ENCODE data around the gene ADI1.
"Not testable (repeated sequence)": the region's sequence is repeated elsewhere in the genome, so short reads cannot be mapped to it uniquely, and the experiment has no call there.

ADI1 gene

GRCh38 chr2:3529316-3530025, 10.1 kb upstream of the ADI1 start:
- DNase-seq (ENCODE audit: low read depth in 2 of 2) = no peak

DNA sequence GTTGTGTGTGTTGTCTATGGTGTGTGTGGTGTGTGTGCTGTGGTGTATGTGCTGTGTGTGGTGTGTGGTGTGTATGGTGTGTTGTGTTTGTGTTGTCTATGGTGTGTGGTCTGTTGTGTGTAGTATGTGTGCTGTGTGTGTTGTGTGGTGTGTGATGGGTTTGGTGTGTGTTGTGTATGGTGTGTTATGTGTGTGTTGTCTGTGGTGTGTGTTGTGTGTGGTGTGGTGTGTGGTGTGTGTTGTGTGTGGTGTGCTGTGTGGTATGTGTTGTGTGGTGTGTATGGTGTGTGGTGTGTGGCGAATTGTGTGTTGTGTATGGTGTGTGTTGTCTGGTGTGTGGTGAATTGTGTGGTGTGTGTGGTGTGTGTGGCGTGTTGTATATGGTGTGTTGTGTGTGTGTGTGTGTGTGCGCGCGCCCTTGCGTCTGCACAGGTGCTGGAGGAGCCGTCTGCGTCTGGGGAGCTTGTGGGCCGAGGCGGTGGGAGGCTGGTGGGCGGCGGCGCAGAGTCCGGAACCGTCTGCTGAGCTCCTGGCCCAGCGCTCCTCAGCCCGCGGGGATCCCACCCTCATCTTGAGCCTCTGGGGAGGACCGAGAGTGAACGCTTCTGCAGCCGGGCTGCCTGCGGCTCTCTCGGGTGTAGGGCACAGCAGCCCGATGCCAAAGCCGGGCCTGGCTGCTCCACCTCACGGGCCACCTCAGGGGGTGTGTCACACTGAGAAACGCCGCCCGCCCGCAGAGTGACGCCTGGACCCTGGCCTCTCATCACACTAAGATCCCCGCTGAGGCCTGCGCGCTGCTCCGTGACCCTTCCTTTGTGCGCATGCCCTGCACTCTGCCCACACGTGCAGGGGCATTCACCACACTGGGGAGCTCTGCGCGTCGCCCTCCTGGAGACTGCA, 8.8 kb upstream of the ADI1 start:
- DNase-seq (ENCODE audit: low read depth in 2 of 2) = no peak

- DNase-seq (ENCODE audit: low read depth in 2 of 2) = no peak
Measured at GRCh38 chr2:3526871-3527270, 7.5 kb upstream of the ADI1 start.

DNA sequence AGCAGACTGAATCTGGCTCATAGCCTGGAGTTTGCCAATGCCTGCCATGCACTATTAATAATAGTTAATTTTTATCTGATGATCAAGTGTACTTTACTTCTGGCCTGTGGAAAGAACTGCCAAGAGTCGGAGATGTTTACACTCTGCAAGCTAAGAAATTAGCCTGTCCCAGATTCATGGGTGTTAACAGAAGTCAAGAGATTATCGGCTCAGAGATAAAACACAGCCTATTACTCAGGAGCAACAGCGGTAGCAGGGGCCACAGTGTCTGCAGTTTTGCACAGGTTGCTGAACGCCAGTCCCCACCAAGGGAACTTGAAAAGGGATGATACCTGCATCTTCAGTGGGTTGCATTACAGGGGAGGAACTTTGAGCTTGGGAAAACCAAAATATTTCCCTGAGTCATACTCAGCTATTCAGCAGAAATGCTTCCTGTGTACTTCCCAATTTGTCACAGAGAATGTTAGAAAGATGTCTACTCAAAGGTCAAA, 4.3 kb upstream of the ADI1 start:
- no peak for DNase-seq (ENCODE audit: low read depth in 2 of 2)

DNA sequence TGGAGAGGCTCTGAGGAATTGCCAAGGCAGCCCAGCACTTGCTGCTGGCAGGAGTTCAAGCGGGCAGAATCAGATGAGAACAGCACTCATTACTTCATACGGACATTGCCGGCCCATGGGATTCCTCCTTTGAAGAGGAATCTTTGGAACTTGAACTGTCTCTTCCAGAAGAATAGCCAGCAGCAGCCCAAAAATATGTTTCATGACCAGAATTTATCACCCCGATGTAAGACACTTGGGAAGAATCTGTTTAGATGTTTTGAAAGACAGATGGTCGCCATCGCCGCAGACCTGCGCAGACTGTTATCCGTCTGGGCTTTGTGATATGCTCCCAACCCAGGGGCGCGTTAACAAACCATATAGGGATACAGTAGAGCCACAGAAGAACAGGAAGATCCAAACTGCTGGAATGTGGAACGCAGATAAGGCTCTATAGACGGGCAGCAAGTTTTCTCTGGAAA, 3.7 kb upstream of the ADI1 start:
- DNase-seq (ENCODE audit: low read depth in 2 of 2) = no peak

DNA sequence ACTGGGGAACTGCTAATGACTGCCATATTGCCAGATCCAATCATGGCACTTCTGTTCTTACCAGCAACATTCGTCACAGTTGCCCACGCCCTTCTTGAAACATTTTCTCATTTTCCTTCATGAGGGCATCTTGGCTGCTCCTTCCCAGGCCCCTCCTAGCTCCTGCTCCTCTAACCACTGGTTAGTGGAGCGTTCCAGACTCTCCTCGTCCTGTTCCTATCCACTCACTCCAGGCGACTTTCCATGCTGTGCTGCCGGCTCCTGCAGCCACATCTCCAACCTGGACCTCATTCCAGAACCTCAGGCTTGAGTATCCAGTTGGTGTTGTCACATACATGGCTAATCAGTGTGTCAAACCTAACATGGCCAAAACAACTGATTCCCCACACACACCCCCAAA, 1.3 kb upstream of the ADI1 start:
- DNase-seq (ENCODE audit: low read depth in 2 of 2) = no peak

- DNase-seq (ENCODE audit: low read depth in 2 of 2) = peak; percentile 91 to 93
Measured at GRCh38 chr2:3518496-3519254, 656 bp downstream of the ADI1 start.

DNA sequence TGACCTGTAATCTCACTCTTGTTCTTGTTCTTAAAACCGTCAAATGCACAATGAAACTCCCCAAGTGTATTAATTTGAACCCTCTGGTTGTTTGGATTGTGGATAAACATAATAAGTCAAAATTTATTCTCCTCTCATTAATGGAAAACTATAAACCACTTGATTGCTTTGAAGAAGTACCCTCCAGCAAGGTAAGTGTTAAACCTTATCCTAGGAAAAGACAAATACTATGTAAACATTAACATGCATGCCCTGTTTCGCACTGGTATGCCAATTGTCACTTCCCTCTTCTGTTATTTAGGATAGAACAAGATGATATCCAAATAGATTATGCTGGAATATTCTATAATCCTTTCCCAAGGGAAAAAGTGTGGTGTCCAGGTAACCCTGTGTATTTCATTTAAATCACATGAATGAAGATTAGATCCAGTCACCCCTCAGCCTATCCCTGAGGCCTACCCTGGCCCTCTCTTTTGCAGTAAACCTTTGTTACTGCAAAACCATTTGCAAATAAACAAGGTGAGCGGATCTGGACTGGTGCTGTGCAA, 1.3 kb downstream of the ADI1 start:
- DNase-seq (ENCODE audit: low read depth in 2 of 2) = no peak

- DNase-seq (ENCODE audit: low read depth in 2 of 2) = no peak
Measured at GRCh38 chr2:3516831-3517230, 2.5 kb downstream of the ADI1 start.

DNA sequence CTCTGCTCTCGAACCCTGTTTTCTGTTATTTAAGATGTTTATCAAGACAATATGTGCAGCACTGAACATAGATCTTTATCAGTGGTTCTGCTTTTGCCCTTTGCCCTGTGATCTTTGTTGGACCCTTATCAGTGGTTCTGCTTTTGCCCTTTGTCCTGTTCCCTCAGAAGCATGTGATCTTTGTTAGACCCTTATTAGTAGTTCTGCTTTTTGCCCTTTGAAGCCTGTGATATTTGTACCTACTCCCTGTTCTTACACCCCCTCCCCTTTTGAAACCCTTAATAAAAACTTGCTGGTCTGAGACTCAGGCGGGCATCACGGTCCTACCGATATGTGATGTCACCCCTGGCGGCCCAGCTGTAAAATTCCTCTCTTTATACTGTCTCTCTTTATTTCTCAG, 3.9 kb downstream of the ADI1 start:
- not testable (repeated sequence) for DNase-seq (ENCODE audit: low read depth in 2 of 2)

DNA sequence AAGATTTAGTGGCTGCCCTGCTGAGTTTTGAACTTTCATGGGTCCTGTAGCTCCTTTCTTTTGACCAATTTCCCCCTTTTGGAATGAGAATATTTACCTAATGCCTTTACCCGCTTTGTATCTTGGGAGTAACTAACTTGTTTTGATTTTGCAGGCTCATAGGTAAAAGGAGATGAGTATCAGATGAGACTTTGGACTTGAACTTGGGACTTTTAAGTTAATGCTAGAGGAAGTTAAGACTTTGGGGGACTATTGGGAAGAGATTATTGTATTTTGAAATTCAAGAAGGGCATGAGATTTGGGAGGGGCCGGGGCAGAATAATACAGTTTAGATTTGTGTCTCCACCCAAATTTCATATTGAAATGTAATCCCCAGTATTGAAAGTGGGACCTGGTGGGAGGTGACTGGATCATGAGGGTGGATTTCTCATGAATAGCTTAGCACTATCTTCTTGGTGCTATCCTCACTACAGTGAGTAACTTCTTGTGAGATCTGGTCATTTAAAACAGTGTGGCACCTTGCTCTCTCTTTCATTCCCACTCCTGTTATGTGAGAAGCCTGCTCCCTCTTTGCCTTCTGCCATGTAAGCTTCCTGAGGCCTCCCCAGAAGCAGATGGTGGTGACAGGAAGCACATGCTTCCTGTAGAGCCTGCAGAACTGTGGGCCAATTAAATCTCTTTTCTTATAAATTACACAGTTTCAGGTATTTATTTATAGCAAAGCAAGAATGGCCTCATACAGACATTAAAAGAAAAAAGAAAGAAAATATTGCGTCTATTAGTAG, 6.1 kb downstream of the ADI1 start:
- DNase-seq (ENCODE audit: low read depth in 2 of 2) = no peak

- DNase-seq (ENCODE audit: low read depth in 2 of 2) = no peak
Measured at GRCh38 chr2:3512086-3512485, 7.2 kb downstream of the ADI1 start.

DNA sequence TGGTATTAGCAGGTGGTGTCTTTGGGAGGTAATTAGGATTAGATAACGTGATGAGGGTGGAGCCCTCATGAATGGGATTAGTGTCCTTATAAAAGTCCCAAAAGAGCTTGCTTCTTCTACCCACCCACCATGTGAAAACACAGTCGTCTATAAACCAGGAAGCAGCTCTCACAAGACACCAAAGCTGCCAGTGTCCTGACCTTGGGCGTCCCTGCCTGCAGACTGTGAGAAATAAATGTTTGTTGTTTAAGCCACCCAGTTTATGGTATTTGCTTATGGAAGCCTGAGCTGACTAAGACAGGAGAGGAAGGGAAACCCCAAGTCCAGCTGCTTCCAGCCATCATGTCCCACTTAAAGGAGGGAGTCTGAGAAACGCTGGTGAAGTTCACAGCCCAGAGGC, 13.6 kb downstream of the ADI1 start:
- no peak for DNase-seq (ENCODE audit: low read depth in 2 of 2)

DNA sequence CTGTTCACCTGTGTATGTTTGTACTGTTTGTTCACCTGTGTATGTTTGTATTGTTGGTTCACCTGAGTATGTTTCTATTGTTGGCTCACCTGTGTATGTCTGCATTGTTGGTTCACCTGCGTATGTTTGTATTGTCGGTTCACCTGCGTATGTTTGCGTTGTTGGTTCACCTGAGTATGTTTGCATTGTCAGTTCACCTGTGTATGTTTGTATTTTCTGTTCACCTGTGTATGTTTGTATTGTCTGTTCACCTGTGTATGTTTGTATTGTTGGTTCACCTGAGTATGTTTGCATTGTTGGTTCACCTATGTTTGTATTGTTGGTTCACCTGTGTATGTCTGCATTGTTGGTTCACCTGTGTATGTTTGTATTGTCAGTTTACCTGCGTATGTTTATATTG, 14.6 kb downstream of the ADI1 start:
- DNase-seq (ENCODE audit: low read depth in 2 of 2) = no peak

GRCh38 chr2:3503483-3503882, 15.8 kb downstream of the ADI1 start:
- no peak for DNase-seq (ENCODE audit: low read depth in 2 of 2)

- DNase-seq (ENCODE audit: low read depth in 2 of 2) = no peak
Measured at GRCh38 chr2:3503046-3503445, 16.3 kb downstream of the ADI1 start.

DNA sequence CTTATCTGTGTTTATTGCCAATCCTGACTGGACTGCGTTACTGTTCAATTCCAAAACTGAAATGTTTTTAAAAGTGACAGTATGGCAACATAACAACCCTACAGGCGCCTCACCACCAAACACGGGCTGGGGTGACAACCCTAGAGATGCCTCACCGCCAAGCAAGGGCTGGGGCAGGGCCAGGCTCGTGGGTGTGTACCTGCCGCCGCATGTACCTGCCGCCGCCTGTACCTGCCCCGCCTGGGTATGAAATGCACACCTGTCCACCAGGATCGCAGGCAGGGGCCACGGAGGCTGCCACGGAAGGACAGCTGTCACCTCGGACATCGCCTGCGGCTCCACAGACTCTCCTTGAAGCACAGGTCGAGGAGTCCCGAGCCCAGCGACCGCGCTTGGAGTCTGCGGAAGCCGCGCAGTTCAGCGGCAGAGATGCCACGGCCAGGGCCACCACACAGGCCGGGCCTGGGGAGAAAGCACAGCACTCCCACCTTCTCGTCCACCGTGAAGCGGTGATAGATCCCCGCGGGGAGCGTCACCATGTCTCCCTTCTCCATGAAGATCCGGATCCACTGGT, 18.9 kb downstream of the ADI1 start:
- no peak for DNase-seq (ENCODE audit: low read depth in 2 of 2)

DNA sequence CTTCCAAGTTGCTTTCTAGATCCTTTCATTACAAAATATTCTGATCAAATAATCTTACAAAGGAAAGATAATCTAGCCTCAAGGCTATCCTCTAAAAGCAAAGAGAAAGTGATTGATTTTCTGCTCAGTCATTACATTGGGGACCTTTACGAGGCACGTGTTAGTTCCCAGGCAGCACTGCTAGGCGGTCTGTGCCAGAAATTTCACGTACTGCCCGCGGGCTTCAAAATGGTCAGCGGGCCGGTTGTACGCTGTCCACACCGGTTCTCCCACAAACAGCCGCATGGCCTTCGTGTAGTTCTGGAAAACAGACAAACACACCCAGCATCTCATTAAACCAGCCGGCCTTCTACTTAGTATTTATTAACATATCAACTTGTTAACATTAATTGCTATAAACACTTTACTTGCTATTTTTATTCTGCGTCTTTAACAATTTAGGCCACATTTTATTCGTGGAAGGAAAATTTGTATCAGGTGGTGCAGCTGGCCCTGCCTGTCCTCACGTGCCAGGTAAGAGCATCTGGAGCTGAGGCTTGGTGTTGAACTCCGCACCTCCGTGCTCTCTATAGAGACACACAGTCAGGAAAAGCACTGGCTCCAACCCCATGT, 20.4 kb downstream of the ADI1 start:
- DNase-seq (ENCODE audit: low read depth in 2 of 2) = no peak

DNA sequence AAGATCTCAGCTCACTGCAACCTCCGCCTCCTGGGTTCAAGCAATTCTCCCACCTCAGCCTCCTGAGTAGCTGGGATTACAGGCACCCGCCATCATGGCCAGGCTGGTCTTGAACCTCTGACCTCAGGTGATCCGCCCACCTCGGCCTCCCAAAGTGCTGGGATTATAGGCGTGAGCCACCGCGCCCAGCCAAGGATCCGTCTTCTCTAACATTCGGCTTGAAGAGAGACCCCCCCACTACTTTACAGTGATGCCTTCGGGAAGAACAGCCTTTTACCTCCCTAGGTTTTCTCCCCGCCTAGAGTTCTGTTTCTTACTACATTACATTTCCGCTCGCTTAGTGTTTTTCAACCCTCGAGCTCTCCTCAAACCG, 22.6 kb downstream of the ADI1 start:
- not testable (repeated sequence) for DNase-seq (ENCODE audit: low read depth in 2 of 2)

- DNase-seq (ENCODE audit: low read depth in 2 of 2) = no peak
Measured at GRCh38 chr2:3494984-3495666, 24.2 kb downstream of the ADI1 start.

All from fibroblast of skin of left biceps (primary cell).